GM23338 (cell line): ENCODE results near the gene FAF1. TPM values are rescaled to one million over a fixed set of nuclear protein-coding genes. Genes with fewer than 3 reads are reported as not detected.

Experiments used
- ATAC-seq: fragments of 200-7000 bp; cut with Tn5 transposase; 3 replicates; pipeline ENCODE4 v1.9.1; 2020
- DNase-seq: peaks from one replicate; pipeline ENCODE4 v3.0.0-alpha.2; 2015; ENCODE audit warnings: low spot score
- H2AFZ ChIP-seq: fragments of 200-600 bp; sonication (generic); 2 replicates; pipeline ENCODE4 v1.8.0; 2016; ENCODE audit warnings: antibody characterized with exemption, mild to moderate bottlenecking, moderate library complexity
- H3F3A ChIP-seq: fragments of 200-600 bp; sonication (generic); replicated peaks from 2 replicates; pipeline ENCODE4 v1.8.0; 2017; ENCODE audit warnings: antibody characterized with exemption, mixed run types, low read depth
- H3K27ac ChIP-seq: fragments of 200-600 bp; sonication (generic); 2 replicates; pipeline ENCODE4 v1.6.1; 2016; ENCODE audit warnings: low read depth
- H3K27me3 ChIP-seq: fragments of 200-600 bp; sonication (generic); 2 replicates; pipeline ENCODE4 v1.8.0; 2016; ENCODE audit warnings: mild to moderate bottlenecking, mixed run types, moderate library complexity; ENCODE audit not compliant: insufficient read depth
- H3K36me3 ChIP-seq: fragments of 200-600 bp; sonication (generic); 2 replicates; pipeline ENCODE4 v1.8.0; 2016; ENCODE audit warnings: mild to moderate bottlenecking; ENCODE audit not compliant: insufficient read depth
- H3K4me1 ChIP-seq: fragments of 200-600 bp; sonication (generic); 2 replicates; pipeline ENCODE4 v1.8.0; 2016; ENCODE audit warnings: mild to moderate bottlenecking, moderate library complexity; ENCODE audit not compliant: insufficient read depth
- H3K4me2 ChIP-seq: fragments of 200-600 bp; sonication (generic); 2 replicates; pipeline ENCODE4 v1.7.1; 2017; ENCODE audit warnings: mixed run types
- H3K4me3 ChIP-seq: fragments of 200-600 bp; sonication (generic); 2 replicates; pipeline ENCODE4 v1.6.1; 2016; ENCODE audit warnings: mixed run types
- H3K79me2 ChIP-seq: fragments of 200-600 bp; sonication (generic); replicated peaks from 2 replicates; pipeline ENCODE4 v1.8.0; 2017; ENCODE audit warnings: mild to moderate bottlenecking; ENCODE audit not compliant: insufficient read depth
- H3K9me2 ChIP-seq: fragments of 200-600 bp; sonication (generic); 2 replicates; pipeline ENCODE4 v1.8.0; 2017; ENCODE audit not compliant: insufficient read depth
- H4K20me1 ChIP-seq: fragments of 200-600 bp; sonication (generic); replicated peaks from 2 replicates; pipeline ENCODE4 v1.8.0; 2017; ENCODE audit warnings: mild to moderate bottlenecking; ENCODE audit not compliant: insufficient read depth
- H3K27ac Mint-ChIP-seq: 2 replicates; pipeline ENCODE4 v1.8.0; 2020; ENCODE audit warnings: inconsistent platforms, mild to moderate bottlenecking, moderate library complexity, mixed read lengths
- H3K27me3 Mint-ChIP-seq: 3 replicates; pipeline ENCODE4 v1.8.0; 2022; ENCODE audit warnings: low read depth, mild to moderate bottlenecking, moderate library complexity, mixed read lengths, inconsistent platforms; ENCODE audit not compliant: insufficient read depth, poor library complexity
- H3K36me3 Mint-ChIP-seq: 3 replicates; pipeline ENCODE4 v1.8.0; 2021; ENCODE audit warnings: low read depth, mild to moderate bottlenecking, inconsistent platforms, moderate library complexity, mixed read lengths
- H3K4me1 Mint-ChIP-seq: 3 replicates; pipeline ENCODE4 v1.8.0; 2020; ENCODE audit warnings: mild to moderate bottlenecking, inconsistent platforms, mixed read lengths
- H3K4me3 Mint-ChIP-seq: 3 replicates; pipeline ENCODE4 v1.8.0; 2021; ENCODE audit warnings: moderate library complexity, mild to moderate bottlenecking, inconsistent platforms, mixed read lengths
- H3K9me3 Mint-ChIP-seq: 3 replicates; pipeline ENCODE4 v1.8.0; 2020; ENCODE audit warnings: moderate library complexity, mild to moderate bottlenecking, inconsistent platforms, mixed read lengths
- CREB1 ChIP-seq: fragments of 250-450 bp; sonication (Bioruptor Pico); IDR thresholded peaks from 2 replicates; pipeline ENCODE4 v1.5.0; 2020; ENCODE audit warnings: low read depth, mild to moderate bottlenecking, moderate library complexity
- EZH2 ChIP-seq: fragments of 200-600 bp; sonication (generic); IDR thresholded peaks from one replicate; pipeline ENCODE4 v1.8.0; 2017; ENCODE audit warnings: antibody characterized with exemption, mild to moderate bottlenecking, low read depth; ENCODE audit not compliant: unreplicated experiment
- EZH2phosphoT487 ChIP-seq: fragments of 200-600 bp; sonication (generic); IDR thresholded peaks from one replicate; pipeline ENCODE4 v1.8.1; 2018; ENCODE audit warnings: antibody characterized with exemption; ENCODE audit not compliant: unreplicated experiment
- JUNB ChIP-seq: IDR thresholded peaks from one replicate; pipeline ENCODE4 v1.6.1; 2016; ENCODE audit warnings: antibody characterized with exemption; ENCODE audit not compliant: unreplicated experiment
- NANOG ChIP-seq: IDR thresholded peaks from 2 replicates; pipeline ENCODE4 v1.6.1; 2016; ENCODE audit warnings: antibody characterized with exemption, borderline replicate concordance
- POLR2AphosphoS5 ChIP-seq: IDR thresholded peaks from 2 replicates; pipeline ENCODE4 v1.6.1; 2016; ENCODE audit warnings: antibody characterized with exemption, low read depth
- STAT1 ChIP-seq: IDR thresholded peaks from one replicate; pipeline ENCODE4 v1.6.1; 2016; ENCODE audit warnings: antibody characterized with exemption; ENCODE audit not compliant: unreplicated experiment
- ZNF114 ChIP-seq: fragments of 250-450 bp; sonication (Bioruptor Pico); IDR thresholded peaks from 2 replicates; pipeline ENCODE4 v1.5.0; 2020; ENCODE audit warnings: mild to moderate bottlenecking, moderate library complexity
- polyA plus RNA-seq: library from polyadenylated mRNA; unstranded; fragments of >200 nt; fragmentation: Nextera tagmentation; extraction: Ambion mirVana; gene quantifications from 2 replicates; pipeline ENCODE4 v1.2.1, GENCODE V29; 2016
- total RNA-seq: library from RNA; depleted of rRNA; stranded (reverse); fragments of >200 nt; shearing (Covaris generic); gene quantifications from 2 replicates; pipeline ENCODE4 v1.2.3, GENCODE V29; 2014
- TF ChIP-seq, protein P1 (sequence below), 2 experiments: fragments of 200-600 bp in 1 of 2; sonication (generic) in 1 of 2; conservative IDR thresholded peaks; 2 replicates each; pipeline versions ENCODE4 v1.5.1 to v1.6.1; 2016 to 2017; ENCODE audit warnings: antibody characterized with exemption in 2 of 2, low read depth in 2 of 2, mild to moderate bottlenecking in 2 of 2, moderate library complexity in 1 of 2
- TF ChIP-seq, protein P2 (sequence below): IDR thresholded peaks from 2 replicates; pipeline ENCODE4 v1.6.1; 2016; ENCODE audit warnings: antibody characterized with exemption
- TF ChIP-seq, protein P3 (sequence below): IDR thresholded peaks from one replicate; pipeline ENCODE4 v1.6.1; 2018; ENCODE audit warnings: antibody characterized with exemption; ENCODE audit not compliant: unreplicated experiment

Gene FAF1
- total and polyA plus RNA-seq, 2 experiments from 2014 or later = 24.1 to 53.2 TPM

DNA sequence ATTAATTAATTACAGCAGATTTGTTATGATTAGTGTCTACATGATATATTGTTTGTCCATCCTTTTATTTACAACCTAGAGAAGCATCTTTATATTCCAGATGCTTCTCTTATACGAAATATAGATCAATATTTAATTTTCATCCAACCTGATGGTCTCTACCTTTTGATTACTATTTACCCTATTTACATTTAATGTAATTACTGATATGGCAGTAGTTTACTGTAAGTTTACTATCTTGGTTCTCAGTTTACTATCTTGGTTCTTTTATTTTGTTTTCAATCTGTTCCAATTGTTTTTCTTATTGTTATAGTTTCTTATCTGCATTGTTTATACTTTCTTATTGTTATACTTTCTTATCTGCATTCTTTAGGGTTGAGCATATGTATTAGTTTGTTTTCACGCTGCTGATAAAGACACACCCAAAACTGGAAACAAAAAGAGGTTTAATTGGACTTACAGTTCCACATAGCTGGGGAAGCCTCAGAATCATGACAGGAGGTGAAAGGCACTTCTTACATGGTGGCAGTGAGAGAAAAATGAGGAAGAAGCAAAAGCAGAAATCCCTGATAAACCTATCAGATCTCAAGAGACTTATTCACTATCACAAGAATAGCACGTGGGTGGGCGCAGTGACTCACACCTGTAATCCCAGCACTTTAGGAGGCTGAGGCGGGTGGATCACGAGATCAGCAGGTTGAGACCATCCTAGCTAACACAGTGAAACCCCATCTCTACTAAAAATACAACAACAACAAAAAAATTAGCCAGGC is 28.9 kb downstream of the FAF1 start (continued):
- TF ChIP-seq, protein P1, sequence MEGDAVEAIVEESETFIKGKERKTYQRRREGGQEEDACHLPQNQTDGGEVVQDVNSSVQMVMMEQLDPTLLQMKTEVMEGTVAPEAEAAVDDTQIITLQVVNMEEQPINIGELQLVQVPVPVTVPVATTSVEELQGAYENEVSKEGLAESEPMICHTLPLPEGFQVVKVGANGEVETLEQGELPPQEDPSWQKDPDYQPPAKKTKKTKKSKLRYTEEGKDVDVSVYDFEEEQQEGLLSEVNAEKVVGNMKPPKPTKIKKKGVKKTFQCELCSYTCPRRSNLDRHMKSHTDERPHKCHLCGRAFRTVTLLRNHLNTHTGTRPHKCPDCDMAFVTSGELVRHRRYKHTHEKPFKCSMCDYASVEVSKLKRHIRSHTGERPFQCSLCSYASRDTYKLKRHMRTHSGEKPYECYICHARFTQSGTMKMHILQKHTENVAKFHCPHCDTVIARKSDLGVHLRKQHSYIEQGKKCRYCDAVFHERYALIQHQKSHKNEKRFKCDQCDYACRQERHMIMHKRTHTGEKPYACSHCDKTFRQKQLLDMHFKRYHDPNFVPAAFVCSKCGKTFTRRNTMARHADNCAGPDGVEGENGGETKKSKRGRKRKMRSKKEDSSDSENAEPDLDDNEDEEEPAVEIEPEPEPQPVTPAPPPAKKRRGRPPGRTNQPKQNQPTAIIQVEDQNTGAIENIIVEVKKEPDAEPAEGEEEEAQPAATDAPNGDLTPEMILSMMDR (conservative IDR thresholded peaks at IDR 0.05; ENCODE audit: low read depth in 2 of 2) = no peak
- TF ChIP-seq NANOG = no peak
- no peak for TF ChIP-seq CREB1 (CRISPR knock-in tag)
- TF ChIP-seq POLR2AphosphoS5 = no peak
- TF ChIP-seq, protein P2, sequence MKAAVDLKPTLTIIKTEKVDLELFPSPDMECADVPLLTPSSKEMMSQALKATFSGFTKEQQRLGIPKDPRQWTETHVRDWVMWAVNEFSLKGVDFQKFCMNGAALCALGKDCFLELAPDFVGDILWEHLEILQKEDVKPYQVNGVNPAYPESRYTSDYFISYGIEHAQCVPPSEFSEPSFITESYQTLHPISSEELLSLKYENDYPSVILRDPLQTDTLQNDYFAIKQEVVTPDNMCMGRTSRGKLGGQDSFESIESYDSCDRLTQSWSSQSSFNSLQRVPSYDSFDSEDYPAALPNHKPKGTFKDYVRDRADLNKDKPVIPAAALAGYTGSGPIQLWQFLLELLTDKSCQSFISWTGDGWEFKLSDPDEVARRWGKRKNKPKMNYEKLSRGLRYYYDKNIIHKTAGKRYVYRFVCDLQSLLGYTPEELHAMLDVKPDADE = no peak
- TF ChIP-seq ZNF114 (CRISPR knock-in tag) = no peak
- no peak for TF ChIP-seq EZH2phosphoT487
- no peak for TF ChIP-seq STAT1
- TF ChIP-seq, protein P3, sequence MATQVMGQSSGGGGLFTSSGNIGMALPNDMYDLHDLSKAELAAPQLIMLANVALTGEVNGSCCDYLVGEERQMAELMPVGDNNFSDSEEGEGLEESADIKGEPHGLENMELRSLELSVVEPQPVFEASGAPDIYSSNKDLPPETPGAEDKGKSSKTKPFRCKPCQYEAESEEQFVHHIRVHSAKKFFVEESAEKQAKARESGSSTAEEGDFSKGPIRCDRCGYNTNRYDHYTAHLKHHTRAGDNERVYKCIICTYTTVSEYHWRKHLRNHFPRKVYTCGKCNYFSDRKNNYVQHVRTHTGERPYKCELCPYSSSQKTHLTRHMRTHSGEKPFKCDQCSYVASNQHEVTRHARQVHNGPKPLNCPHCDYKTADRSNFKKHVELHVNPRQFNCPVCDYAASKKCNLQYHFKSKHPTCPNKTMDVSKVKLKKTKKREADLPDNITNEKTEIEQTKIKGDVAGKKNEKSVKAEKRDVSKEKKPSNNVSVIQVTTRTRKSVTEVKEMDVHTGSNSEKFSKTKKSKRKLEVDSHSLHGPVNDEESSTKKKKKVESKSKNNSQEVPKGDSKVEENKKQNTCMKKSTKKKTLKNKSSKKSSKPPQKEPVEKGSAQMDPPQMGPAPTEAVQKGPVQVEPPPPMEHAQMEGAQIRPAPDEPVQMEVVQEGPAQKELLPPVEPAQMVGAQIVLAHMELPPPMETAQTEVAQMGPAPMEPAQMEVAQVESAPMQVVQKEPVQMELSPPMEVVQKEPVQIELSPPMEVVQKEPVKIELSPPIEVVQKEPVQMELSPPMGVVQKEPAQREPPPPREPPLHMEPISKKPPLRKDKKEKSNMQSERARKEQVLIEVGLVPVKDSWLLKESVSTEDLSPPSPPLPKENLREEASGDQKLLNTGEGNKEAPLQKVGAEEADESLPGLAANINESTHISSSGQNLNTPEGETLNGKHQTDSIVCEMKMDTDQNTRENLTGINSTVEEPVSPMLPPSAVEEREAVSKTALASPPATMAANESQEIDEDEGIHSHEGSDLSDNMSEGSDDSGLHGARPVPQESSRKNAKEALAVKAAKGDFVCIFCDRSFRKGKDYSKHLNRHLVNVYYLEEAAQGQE = no peak
- no peak for TF ChIP-seq EZH2

DNA sequence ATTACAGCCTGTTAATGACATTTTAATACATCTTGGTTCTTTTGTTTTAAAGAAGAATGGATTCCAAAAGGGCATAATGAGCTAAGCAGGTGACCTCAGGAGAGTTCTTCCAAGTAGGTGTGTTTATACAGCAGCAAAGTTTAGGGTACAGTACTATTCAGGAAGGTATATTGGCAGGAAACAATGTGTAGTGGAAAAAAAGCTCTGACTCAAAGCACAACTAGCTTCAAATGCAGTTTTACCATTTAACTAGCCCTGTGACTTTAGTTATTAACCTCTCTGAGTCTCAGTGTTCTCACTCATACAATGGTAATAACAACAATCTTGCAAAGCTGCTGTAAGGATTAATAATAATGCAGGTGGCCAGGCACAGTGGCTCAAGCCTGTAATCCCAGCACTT is 29.9 kb downstream of the FAF1 start:
- Histone ChIP-seq H3K27ac (peak overlapping the region; percentile 47; the same call in 1 of the 2 replicates), H3K4me2 (no peak overlapping the region), H4K20me1 (peaks cover 5% of the 10 kb centered on the region; the same call in 1 of the 2 replicates), H3K36me3 (no peaks in the 10 kb centered on the region), H2AFZ (no peak overlapping the region), H3K9me2 (no peaks in the 10 kb centered on the region), H3K4me3 (no peak overlapping the region), H3K27me3 (no peaks in the 10 kb centered on the region), H3F3A (no peaks in the 10 kb centered on the region), H3K4me1 (no peaks in the 10 kb centered on the region), H3K79me2 (peaks cover 49% of the 10 kb centered on the region)
- no peak for DNase-seq
- Mint-ChIP-seq H3K27me3 (no peaks in the 10 kb centered on the region), H3K36me3 (no peaks in the 10 kb centered on the region; the same call in 2 of the 3 replicates), H3K4me3 (no peak overlapping the region), H3K27ac (no peak overlapping the region), H3K9me3 (no peaks in the 10 kb centered on the region), H3K4me1 (no peaks in the 10 kb centered on the region)
- no peak for TF ChIP-seq POLR2AphosphoS5
- TF ChIP-seq ZNF114 (CRISPR knock-in tag) = no peak
- TF ChIP-seq JUNB = no peak
- TF ChIP-seq NANOG = no peak
- TF ChIP-seq, protein P2 = no peak
- TF ChIP-seq CREB1 (CRISPR knock-in tag) = no peak
- ATAC-seq = no peak
